Large intestine (tissue), 3 donors: ENCODE data around the gene SOX10. TPM values are rescaled to one million over a fixed set of nuclear protein-coding genes. Genes with fewer than 3 reads are reported as not detected.
"Not testable (repeated sequence)": the region's sequence is repeated elsewhere in the genome, so short reads cannot be mapped to it uniquely, and the experiment has no call there.

Experiments
- DNase-seq, 2 donors: peaks; one replicate each; pipeline versions ENCODE4 v3.0.0 to v3.0.0-alpha.2; 2013
- H3K27ac ChIP-seq: one replicate; pipeline ENCODE4 v1.5.1; 2013; ENCODE audit warnings: low read length
- H3K27me3 ChIP-seq: 2 replicates; pipeline ENCODE4 v1.6.1; 2013; ENCODE audit warnings: low read length; ENCODE audit not compliant: control insufficient read depth, insufficient read depth
- H3K36me3 ChIP-seq: 2 replicates; pipeline ENCODE4 v1.6.1; 2013; ENCODE audit warnings: low read length; ENCODE audit not compliant: control insufficient read depth, insufficient read depth
- H3K4me1 ChIP-seq: one replicate; pipeline ENCODE4 v1.6.1; 2013; ENCODE audit warnings: low read length; ENCODE audit not compliant: control insufficient read depth, insufficient read depth
- H3K4me3 ChIP-seq: one replicate; pipeline ENCODE4 v1.5.1; 2013; ENCODE audit warnings: low read length
- H3K9me3 ChIP-seq: one replicate; pipeline ENCODE4 v1.6.1; 2013; ENCODE audit warnings: mild to moderate bottlenecking, low read depth, low read length, moderate library complexity; ENCODE audit not compliant: control insufficient read depth
- WGBS: methylation state at CpG from one replicate; pipeline ENCODE4 v1.1.5; 2013; ENCODE audit warnings: low lambda C conversion rate; ENCODE audit not compliant: insufficient coverage; 5-methylcytosine and 5-hydroxymethylcytosine counted together
- polyA plus RNA-seq: library from polyadenylated mRNA; unstranded; fragments of 120-200 nt; gene quantifications from one replicate; pipeline ENCODE4 v1.2.1, GENCODE V29; 2013

The SOX10 gene
- polyA plus RNA-seq, 1 donor: 8.8 TPM

- WGBS: 100% methylated on average over 3 of the region's 18 CpGs
- peaks cover 53% of the 10 kb centered on the region for H3K36me3 ChIP-seq
- no peak overlapping the region for H3K4me3 ChIP-seq
- H3K27ac ChIP-seq: no peak overlapping the region
- H3K27me3 ChIP-seq: no peaks in the 10 kb centered on the region
- H3K9me3 ChIP-seq: no peaks in the 10 kb centered on the region
- DNase-seq: no peak
- peaks cover 6% of the 10 kb centered on the region for H3K4me1 ChIP-seq
These were observed 25.0 kb downstream of the SOX10 start for GRCh38 chr22:37959231-37959825.

- H3K4me3 ChIP-seq: no peak overlapping the region
- peaks cover 5% of the 10 kb centered on the region for H3K27me3 ChIP-seq
- no peak overlapping the region for H3K27ac ChIP-seq
- WGBS: 100% methylated on average over 1 of the region's 4 CpGs
- H3K9me3 ChIP-seq: no peaks in the 10 kb centered on the region
- H3K4me1 ChIP-seq: peaks cover 12% of the 10 kb centered on the region
- DNase-seq: no peak
- peaks cover 47% of the 10 kb centered on the region for H3K36me3 ChIP-seq
These were observed 27.1 kb downstream of the SOX10 start for GRCh38 chr22:37957232-37957631.

- peaks cover 12% of the 10 kb centered on the region for H3K4me1 ChIP-seq
- H3K4me3 ChIP-seq, H3K27ac ChIP-seq, H3K9me3 ChIP-seq, DNase-seq: not testable (repeated sequence)
- H3K36me3 ChIP-seq: peaks cover 35% of the 10 kb centered on the region
- H3K27me3 ChIP-seq: peaks cover 10% of the 10 kb centered on the region
- 100% methylated on average over 3 of the region's 15 CpGs for WGBS
These were observed 28.4 kb downstream of the SOX10 start for GRCh38 chr22:37955825-37956397.

- Histone ChIP-seq H3K4me1 (peaks cover 12% of the 10 kb centered on the region), H3K9me3 (no peaks in the 10 kb centered on the region), H3K27me3 (peaks cover 10% of the 10 kb centered on the region), H3K36me3 (peaks cover 27% of the 10 kb centered on the region), H3K27ac (no peak overlapping the region), H3K4me3 (no peak overlapping the region)
- 88% methylated on average over 3 of the region's 4 CpGs for WGBS
- no peak for DNase-seq
These were observed 29.7 kb downstream of the SOX10 start for GRCh38 chr22:37954686-37955085.

- Histone ChIP-seq H3K4me3 (peak within 1 kb of the TSS; percentile 96), H3K27me3 (peaks cover 10% of the 10 kb centered on the region), H3K9me3 (no peaks in the 10 kb centered on the region), H3K36me3 (peaks cover 18% of the 10 kb centered on the region), H3K27ac (no peak within 1 kb of the TSS), H3K4me1 (peaks cover 12% of the 10 kb centered on the region)
- WGBS: no CpG with 5 or more reads among the region's 52 CpGs
- DNase-seq: peak; percentile 93 to 96
These were observed 30.7 kb downstream of the SOX10 start, which contains the start of the genes C22orf23 and POLR2F for GRCh38 chr22:37953437-37954179. Gene C22orf23, minus strand, starts transcription at chr22:37953601. Its CDS starts 452 bp downstream, at chr22:37953149. Gene POLR2F, plus strand, starts transcription at chr22:37953699. Its CDS starts 89 bp downstream, at chr22:37953788.

GRCh38 chr22:37953062-37953436 lies 31.3 kb downstream of the SOX10 start:
- H3K27ac ChIP-seq: no peak overlapping the region
- DNase-seq: no peak
- H3K36me3 ChIP-seq: peaks cover 15% of the 10 kb centered on the region
- peaks cover 12% of the 10 kb centered on the region for H3K4me1 ChIP-seq
- peaks cover 10% of the 10 kb centered on the region for H3K27me3 ChIP-seq
- H3K9me3 ChIP-seq: no peaks in the 10 kb centered on the region
- H3K4me3 ChIP-seq: peak overlapping the region; percentile 96
- no CpG with 5 or more reads among the region's 13 CpGs for WGBS

GRCh38 chr22:37952629-37953028 lies 31.7 kb downstream of the SOX10 start:
- H3K27me3 ChIP-seq: peaks cover 10% of the 10 kb centered on the region
- H3K4me1 ChIP-seq: peaks cover 12% of the 10 kb centered on the region
- H3K36me3 ChIP-seq: peaks cover 12% of the 10 kb centered on the region
- no CpG with 5 or more reads among the region's 20 CpGs for whole genome bisulfite sequencing
- peak overlapping the region; percentile 96 for H3K4me3 ChIP-seq
- H3K27ac ChIP-seq, H3K9me3 ChIP-seq, DNase-seq: not testable (repeated sequence)

GRCh38 chr22:37951305-37951704 lies 33.0 kb downstream of the SOX10 start:
- Histone ChIP-seq H3K27ac (no peak overlapping the region), H3K36me3 (no peaks in the 10 kb centered on the region), H3K9me3 (no peaks in the 10 kb centered on the region), H3K27me3 (peaks cover 10% of the 10 kb centered on the region), H3K4me3 (no peak overlapping the region), H3K4me1 (peaks cover 12% of the 10 kb centered on the region)
- no peak for DNase-seq
- 71% methylated on average over 3 of the region's 8 CpGs for WGBS

GRCh38 chr22:37947142-37947795 lies 37.1 kb downstream of the SOX10 start:
- not testable (repeated sequence) for DNase-seq, H3K36me3 ChIP-seq, H3K4me1 ChIP-seq, H3K27ac ChIP-seq, H3K27me3 ChIP-seq, H3K4me3 ChIP-seq, H3K9me3 ChIP-seq
- no CpG with 5 or more reads among the region's 14 CpGs for WGBS

GRCh38 chr22:37944423-37944822 lies 39.9 kb downstream of the SOX10 start:
- H3K4me3 ChIP-seq, H3K27ac ChIP-seq, H3K4me1 ChIP-seq, H3K27me3 ChIP-seq, DNase-seq, H3K9me3 ChIP-seq: not testable (repeated sequence)
- peaks cover 23% of the 10 kb centered on the region for H3K36me3 ChIP-seq
- WGBS: no CpG with 5 or more reads among the region's 11 CpGs
